ACHN (cell line): ENCODE measurements around the gene SLC35E2B.
"Not testable (repeated sequence)": the region's sequence is repeated elsewhere in the genome, so short reads cannot be mapped to it uniquely, and the experiment has no call there.

Experiments used
- DNase-seq: peaks from one replicate; pipeline ENCODE4 v3.0.0-alpha.2; 2015
- in situ Hi-C: cut with HindIII; loops from 2 replicates; pipeline ENCODE4 v1.10.0; 2017; ENCODE audit warnings: low sequenced_read_pairs, low pct_ligation_motif_present, low pct_unique_long_range_greater_than_20kb

SLC35E2B gene

GRCh38 chr1:1692714-1693647 is at the start of gene SLC35E2B:
TSS of gene SLC35E2B (minus strand) at chr1:1692795. CDS start at chr1:1676699, 16,096 bp downstream.
- peak; percentile 82 for DNase-seq
- in situ Hi-C loops: not testable (repeated sequence)

GRCh38 chr1:1741013-1741412 is 48.4 kb upstream of the SLC35E2B start:
- in situ Hi-C loops, DNase-seq: not testable (repeated sequence)

GRCh38 chr1:1738799-1739337 is 46.3 kb upstream of the SLC35E2B start:
- DNase-seq, in situ Hi-C loops: not testable (repeated sequence)

GRCh38 chr1:1737675-1738590 is 45.3 kb upstream of the SLC35E2B start:
- DNase-seq, in situ Hi-C loops: not testable (repeated sequence)

GRCh38 chr1:1732381-1732780 is 39.8 kb upstream of the SLC35E2B start:
- no peak for DNase-seq
- in situ Hi-C loops: no loop called here

GRCh38 chr1:1730870-1731269 is 38.3 kb upstream of the SLC35E2B start:
- in situ Hi-C loops: no loop called here
- no peak for DNase-seq

- DNase-seq, in situ Hi-C loops: not testable (repeated sequence)
These were observed 37.6 kb upstream of the SLC35E2B start for GRCh38 chr1:1730230-1730629.

GRCh38 chr1:1729116-1729816 is 36.7 kb upstream of the SLC35E2B start:
- DNase-seq, in situ Hi-C loops: not testable (repeated sequence)

GRCh38 chr1:1728308-1729005 is 35.9 kb upstream of the SLC35E2B start:
- DNase-seq: not testable (repeated sequence)

GRCh38 chr1:1727131-1727651 is 34.6 kb upstream of the SLC35E2B start:
- in situ Hi-C loops, DNase-seq: not testable (repeated sequence)

More at GRCh38 chr1:1728308-1729005, 35.9 kb upstream of the SLC35E2B start:
- in situ Hi-C loops: not testable (repeated sequence)

GRCh38 chr1:1726088-1726487 is 33.5 kb upstream of the SLC35E2B start:
- in situ Hi-C loops, DNase-seq: not testable (repeated sequence)

- in situ Hi-C loops: not testable (repeated sequence)
- peak; percentile 99 for DNase-seq
These were observed 31.7 kb upstream of the SLC35E2B start, which contains the start of gene CDK11A for GRCh38 chr1:1724035-1724864. TSS of gene CDK11A (minus strand) at chr1:1724357. CDS start at chr1:1722818, 1,539 bp downstream.

GRCh38 chr1:1721201-1721600 is 28.6 kb upstream of the SLC35E2B start:
- in situ Hi-C loops: no loop called here
- no peak for DNase-seq

- DNase-seq, in situ Hi-C loops: not testable (repeated sequence)
These were observed 22.7 kb upstream of the SLC35E2B start for GRCh38 chr1:1715109-1715883.

- in situ Hi-C loops, DNase-seq: not testable (repeated sequence)
These were observed 15.3 kb upstream of the SLC35E2B start for GRCh38 chr1:1707897-1708296.

GRCh38 chr1:1707241-1707640 is 14.6 kb upstream of the SLC35E2B start:
- in situ Hi-C loops, DNase-seq: not testable (repeated sequence)
